GM12872 (cell line): ENCODE data around the gene THSD7A.

Source experiments
- TF ChIP-seq, protein P1 (sequence below): IDR thresholded peaks from 3 replicates; pipeline ENCODE4 v1.5.1; 2011; ENCODE audit warnings: low read depth, mild to moderate bottlenecking, low read length, moderate library complexity; ENCODE audit not compliant: insufficient read depth

Gene THSD7A

DNA sequence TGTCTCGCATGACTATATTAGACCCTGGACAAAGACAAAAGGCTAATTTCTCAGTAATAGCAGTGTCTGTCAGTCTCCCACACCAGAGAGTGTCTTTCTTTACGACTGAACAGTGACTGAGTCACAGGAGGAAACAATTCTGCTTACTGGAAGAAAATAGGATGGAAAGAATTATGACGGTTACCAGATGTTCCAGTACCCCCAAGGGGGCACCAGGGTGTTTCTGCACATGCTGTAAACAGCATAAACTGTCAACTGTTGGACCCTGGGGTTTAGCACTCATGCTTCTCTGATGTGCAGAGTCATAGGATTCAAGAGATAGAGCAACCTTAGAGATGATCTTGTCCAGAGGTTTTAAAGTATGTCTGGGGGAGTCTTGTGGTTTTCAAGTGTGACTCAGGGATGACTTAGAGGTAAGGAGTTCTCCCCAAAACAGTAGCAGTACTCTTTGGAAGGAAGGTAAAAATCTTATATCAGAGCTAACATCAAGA, 291.7 kb downstream of the THSD7A start:
- TF ChIP-seq, protein P1, sequence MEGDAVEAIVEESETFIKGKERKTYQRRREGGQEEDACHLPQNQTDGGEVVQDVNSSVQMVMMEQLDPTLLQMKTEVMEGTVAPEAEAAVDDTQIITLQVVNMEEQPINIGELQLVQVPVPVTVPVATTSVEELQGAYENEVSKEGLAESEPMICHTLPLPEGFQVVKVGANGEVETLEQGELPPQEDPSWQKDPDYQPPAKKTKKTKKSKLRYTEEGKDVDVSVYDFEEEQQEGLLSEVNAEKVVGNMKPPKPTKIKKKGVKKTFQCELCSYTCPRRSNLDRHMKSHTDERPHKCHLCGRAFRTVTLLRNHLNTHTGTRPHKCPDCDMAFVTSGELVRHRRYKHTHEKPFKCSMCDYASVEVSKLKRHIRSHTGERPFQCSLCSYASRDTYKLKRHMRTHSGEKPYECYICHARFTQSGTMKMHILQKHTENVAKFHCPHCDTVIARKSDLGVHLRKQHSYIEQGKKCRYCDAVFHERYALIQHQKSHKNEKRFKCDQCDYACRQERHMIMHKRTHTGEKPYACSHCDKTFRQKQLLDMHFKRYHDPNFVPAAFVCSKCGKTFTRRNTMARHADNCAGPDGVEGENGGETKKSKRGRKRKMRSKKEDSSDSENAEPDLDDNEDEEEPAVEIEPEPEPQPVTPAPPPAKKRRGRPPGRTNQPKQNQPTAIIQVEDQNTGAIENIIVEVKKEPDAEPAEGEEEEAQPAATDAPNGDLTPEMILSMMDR, result no peak

DNA sequence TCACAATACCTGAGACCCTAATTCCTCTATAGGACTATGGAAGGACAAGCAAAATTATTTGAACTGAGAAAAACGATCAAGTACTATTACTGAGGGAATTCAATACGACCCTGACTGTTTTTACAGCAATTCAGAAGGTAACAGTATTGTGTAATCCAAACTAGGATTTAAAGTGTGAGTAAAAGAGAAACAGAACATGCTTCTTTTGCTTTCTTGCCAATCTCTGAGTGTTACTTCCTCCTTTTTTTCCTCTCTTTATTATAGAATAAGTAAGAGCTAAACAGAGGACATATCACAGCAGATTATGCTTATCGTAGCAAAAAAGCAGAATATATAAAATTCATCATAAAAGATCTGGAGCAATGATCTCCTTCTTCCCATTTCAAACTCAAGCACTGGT, 292.1 kb downstream of the THSD7A start:
- TF ChIP-seq, protein P1, result no peak

DNA sequence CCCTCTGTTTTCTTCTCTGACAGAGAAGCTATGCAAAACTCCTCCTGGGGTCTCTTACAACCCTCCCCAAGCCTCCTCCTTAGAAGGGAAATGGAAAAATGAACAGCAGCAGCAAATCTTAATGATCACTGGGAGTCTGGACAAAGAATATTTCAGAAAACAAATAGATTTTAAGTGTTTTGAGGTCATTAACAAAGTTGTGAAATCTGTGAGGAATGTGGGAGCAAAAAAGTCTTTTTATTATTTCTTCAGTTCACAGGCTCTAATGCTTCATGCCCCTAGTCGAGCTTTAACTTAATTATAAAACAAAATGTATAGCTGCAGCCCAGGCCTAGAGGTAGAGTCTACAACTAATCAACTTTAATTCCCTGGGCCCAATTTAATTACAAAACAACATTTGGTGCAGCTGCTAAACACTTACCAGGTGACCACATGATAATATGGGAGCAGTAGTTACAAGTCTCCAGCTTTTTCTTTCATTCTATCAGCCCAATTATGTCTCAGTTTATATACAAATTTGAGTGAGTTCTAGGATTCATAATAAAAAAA, 293.2 kb downstream of the THSD7A start:
- TF ChIP-seq, protein P1, result no peak

DNA sequence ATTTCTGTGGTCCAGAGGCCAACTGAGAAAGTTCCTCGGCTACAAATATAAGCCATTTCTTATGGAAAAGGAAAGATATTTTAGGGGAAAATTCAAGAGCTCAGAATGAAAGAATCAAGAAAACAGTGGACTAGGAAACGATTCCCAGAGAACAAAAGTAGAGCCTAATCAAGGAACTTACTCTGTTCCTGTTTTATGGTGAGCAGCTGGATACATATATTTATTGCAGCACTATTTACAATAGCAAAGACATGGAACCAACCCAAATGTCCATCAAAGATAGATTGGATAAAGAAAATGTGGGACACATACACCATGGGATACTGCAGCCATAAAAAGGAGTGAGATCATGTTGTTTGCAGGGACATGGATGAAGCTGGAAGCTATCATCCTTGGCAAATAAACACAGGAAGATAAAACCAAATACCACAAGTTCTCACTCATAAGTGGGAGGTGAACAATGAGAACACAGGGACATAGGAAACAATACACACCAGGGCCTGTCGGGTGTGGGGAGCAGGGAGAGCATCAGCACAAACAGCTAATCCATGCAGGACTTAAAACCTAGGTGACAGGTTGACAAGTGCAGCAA, 298.7 kb downstream of the THSD7A start:
- TF ChIP-seq, protein P1, result no peak

DNA sequence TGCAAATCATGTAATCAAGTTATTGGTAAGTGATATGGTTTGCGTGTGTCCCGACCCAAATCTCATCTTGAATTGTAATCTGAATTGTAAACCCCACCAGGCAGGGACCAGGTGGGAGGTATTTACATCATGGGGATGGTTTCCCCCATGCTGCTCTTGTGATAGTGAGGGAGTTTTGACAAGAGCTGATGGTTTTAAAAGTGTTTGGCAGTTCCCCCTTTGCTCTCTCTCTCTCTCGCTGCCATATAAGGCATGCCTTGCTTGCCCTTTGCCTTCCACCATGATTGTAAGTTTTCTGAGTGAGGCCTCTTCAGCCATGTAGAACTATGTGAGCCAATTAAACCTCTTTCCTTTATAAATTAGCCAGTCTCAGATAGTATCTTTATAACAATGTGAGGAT, 302.6 kb downstream of the THSD7A start:
- TF ChIP-seq, protein P1, result no peak

DNA sequence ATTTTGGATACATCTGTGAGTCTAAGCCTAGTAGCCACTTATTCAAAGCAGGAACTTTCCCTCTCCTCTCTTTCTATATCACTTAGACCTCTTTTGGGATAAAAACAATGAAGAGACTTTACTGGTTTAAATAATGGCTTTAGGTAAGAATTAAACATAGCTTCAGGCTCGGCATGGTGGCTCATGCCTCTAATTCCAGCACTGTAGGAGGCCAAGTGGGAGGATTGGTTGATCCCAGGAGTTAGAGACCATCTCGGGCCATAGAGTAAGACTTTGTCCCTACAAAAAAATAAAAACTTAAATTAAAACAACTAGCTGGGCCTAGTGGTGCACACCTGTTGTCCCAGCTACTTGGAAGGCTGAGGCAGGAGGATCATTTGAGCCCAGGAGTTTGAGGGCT, 304.3 kb downstream of the THSD7A start:
- TF ChIP-seq, protein P1, result no peak

DNA sequence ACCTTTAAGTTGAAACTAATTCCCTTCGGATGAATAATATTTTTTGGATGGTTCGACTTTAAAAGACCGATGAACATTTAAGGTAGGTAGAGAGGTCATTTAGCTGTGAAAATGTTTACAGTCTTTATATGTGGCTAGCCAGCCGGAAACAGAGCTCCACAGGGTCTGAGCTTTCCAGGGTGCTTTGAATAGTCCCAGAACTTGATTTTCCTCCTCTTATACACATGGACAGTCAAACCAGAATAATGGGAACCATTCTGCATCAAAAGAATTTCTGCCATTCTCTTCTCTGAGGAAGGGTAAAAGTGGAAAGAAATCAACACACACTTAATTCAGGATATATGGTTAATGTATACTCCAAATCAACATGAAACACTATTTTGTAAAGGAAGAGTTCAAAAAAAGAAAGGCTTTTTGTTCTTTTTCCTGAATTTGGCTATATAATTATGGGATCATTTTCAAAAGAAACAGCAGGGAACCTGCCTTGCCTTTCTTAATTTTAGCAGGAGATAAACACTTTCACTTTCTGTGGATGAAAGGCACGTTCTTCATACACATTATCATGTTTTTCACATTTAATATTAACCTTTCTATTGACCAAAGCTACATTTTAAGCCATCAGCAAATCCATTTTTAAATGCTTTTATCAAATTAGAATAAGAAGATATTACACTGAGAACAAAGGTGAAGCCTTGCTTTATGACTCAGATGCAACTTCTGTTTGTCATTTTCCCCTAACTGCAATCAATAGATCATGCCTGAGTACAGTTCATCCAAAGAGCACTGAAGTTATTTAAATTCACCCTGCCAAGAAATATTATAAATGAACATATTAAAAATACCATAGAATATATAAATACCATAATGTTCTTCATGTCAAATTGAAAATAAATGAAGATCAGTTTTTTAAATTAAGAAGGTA, 307.3 kb downstream of the THSD7A start:
- TF ChIP-seq, protein P1, result no peak
